ENCODE measurements around the gene SEMG1. TPM values are rescaled to one million over a fixed set of nuclear protein-coding genes. Genes with fewer than 3 reads are reported as not detected.

Gene SEMG1, protein sequence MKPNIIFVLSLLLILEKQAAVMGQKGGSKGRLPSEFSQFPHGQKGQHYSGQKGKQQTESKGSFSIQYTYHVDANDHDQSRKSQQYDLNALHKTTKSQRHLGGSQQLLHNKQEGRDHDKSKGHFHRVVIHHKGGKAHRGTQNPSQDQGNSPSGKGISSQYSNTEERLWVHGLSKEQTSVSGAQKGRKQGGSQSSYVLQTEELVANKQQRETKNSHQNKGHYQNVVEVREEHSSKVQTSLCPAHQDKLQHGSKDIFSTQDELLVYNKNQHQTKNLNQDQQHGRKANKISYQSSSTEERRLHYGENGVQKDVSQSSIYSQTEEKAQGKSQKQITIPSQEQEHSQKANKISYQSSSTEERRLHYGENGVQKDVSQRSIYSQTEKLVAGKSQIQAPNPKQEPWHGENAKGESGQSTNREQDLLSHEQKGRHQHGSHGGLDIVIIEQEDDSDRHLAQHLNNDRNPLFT
- not detected for total RNA-seq
- not detected for polyA plus RNA-seq
- not detected for total RNA-seq

DNA sequence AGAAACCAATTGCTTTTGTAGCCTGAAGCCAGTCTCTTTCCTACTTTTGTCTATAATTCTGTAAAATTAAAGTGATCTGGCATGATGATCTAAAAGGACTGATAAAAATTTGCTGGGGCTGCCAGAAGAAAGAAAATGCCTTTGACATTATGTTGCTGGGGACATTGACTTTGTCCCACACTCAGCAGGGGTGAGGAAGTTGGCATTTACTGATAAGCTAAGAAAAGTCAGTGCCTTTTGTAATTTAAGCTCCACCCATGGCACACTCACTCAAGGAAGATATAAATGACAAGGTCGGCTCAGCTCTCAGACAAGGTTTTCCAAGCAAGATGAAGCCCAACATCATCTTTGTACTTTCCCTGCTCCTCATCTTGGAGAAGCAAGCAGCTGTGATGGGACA, at the start of gene SEMG1:
Gene SEMG1 (plus strand): TSS at position 309 of the 400 bp plus-strand sequence. CDS start 21 bp downstream, at position 330.
- POLR2A ChIA-PET, result no interaction called here
- ATAC-seq (no peak), DNase-seq (no peak)
- Histone ChIP-seq H3K4me1 (ENCODE audit: control insufficient read depth in 2 of 2, insufficient read depth in 2 of 2, low read length in 2 of 2) (no peaks in the 10 kb centered on the region), H3K4me3 (ENCODE audit: low read length) (no peak within 1 kb of the TSS), H3K36me3 (ENCODE audit: control insufficient read depth in 2 of 3, insufficient read depth in 3 of 3, low read length in 3 of 3) (no peaks in the 10 kb centered on the region), H3K27me3 (ENCODE audit: control insufficient read depth in 2 of 2, insufficient read depth in 2 of 2, low read length in 2 of 2) (peaks cover 0 to 4% of the 10 kb centered on the region in 2 donors), H3K9me3 (ENCODE audit: control insufficient read depth in 2 of 3, low read length in 3 of 3) (no peaks in the 10 kb centered on the region), H3K27ac (ENCODE audit: low read depth, low read length) (no peak within 1 kb of the TSS)
- CTCF ChIA-PET, result no interaction called here
- H3K27ac Mint-ChIP-seq, result no peak within 1 kb of the TSS
- H3K4me1 Mint-ChIP-seq, result peaks cover 0 to 2% (median 0%) of the 10 kb centered on the region in 7 donors
- H3K36me3 Mint-ChIP-seq, result peaks cover 0 to 5% (median 0%) of the 10 kb centered on the region in 5 donors
- no peak within 1 kb of the TSS for H3K4me3 Mint-ChIP-seq
- peaks cover 37 to 64% (median 41%) of the 10 kb centered on the region in 5 donors for H3K27me3 Mint-ChIP-seq
- intact Hi-C loops (cut with micrococcal nuclease), result no loop called here
- H3K9me3 Mint-ChIP-seq, result peaks cover 0 to 18% (median 8%) of the 10 kb centered on the region in 11 donors

DNA sequence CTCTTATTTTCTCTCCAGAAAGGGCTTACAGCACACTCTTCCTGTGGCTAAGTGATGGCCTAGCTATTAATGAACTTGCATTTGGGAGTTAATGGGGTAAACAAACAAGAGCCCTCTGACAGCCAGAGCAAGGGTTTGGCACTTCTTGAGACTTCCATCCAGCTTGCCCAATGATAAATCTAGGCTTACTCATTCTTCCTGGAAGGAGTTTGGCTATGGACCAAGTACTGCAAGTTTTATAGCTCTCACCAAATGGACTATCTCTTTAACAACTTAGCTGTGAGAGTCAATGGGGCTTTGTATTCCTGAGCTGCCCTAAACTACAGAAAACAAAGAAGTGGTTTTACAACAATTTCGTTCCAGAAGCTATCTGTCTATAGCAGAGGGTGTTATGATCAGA, 48.9 kb upstream of the SEMG1 start:
- Histone ChIP-seq H3K4me1 (ENCODE audit: control insufficient read depth in 2 of 2, insufficient read depth in 2 of 2, low read length in 2 of 2) (no peaks in the 10 kb centered on the region), H3K27ac (ENCODE audit: low read depth, low read length) (no peak overlapping the region), H3K36me3 (ENCODE audit: control insufficient read depth in 2 of 3, insufficient read depth in 3 of 3, low read length in 3 of 3) (no peaks in the 10 kb centered on the region), H3K4me3 (ENCODE audit: low read length) (no peak overlapping the region), H3K9me3 (ENCODE audit: control insufficient read depth in 2 of 3, low read length in 3 of 3) (peaks cover 0 to 22% (median 0%) of the 10 kb centered on the region in 3 experiments), H3K27me3 (ENCODE audit: control insufficient read depth in 2 of 2, insufficient read depth in 2 of 2, low read length in 2 of 2) (no peaks in the 10 kb centered on the region)
- peaks cover 24 to 66% (median 50%) of the 10 kb centered on the region in 5 donors for H3K27me3 Mint-ChIP-seq
- no peak overlapping the region for H3K27ac Mint-ChIP-seq
- no peak overlapping the region for H3K4me3 Mint-ChIP-seq
- POLR2A ChIA-PET, result no interaction called here
- intact Hi-C loops (cut with micrococcal nuclease), result no loop called here
- peaks cover 0 to 2% (median 0%) of the 10 kb centered on the region in 7 donors for H3K4me1 Mint-ChIP-seq
- peaks cover 3 to 76% (median 28%) of the 10 kb centered on the region in 11 donors for H3K9me3 Mint-ChIP-seq
- no peak for ATAC-seq
- DNase-seq, result no peak
- peaks cover 0 to 26% (median 6%) of the 10 kb centered on the region in 5 donors for H3K36me3 Mint-ChIP-seq
- CTCF ChIA-PET, result no interaction called here

DNA sequence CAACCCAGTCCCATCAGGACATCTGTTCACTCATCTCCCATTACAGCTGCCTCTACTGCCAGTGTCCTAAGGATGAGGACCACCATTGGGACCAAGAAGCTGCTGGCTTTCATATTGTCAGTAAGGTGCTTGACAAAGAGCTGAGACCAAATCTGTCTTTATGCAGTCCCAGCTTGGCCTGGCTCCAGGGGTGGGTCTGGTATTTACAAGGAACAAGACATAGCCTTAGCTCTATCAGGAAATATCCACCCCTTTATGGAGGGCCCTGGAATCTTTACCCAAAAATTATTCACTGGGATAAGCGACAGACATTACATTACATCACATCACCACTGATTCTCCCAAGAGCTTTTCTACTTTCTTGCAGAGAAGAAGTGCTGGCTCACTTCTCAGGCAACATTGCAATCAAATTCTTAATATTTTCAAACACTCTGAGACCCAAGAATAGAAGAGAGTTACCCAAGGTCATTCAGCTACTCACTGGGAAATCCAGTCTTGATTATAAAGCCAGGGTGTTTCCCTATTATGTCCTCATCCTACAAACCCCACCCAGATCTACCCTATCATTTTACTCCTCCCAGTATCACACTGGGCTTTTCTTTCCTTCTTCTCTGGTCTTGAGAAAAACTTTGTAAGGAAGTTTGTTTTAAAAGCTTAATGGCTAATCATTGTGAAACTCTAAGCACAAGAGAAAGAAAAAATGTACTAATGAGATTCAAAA, 43.6 kb upstream of the SEMG1 start:
- H3K4me1 ChIP-seq (ENCODE audit: control insufficient read depth in 2 of 2, insufficient read depth in 2 of 2, low read length in 2 of 2), result no peaks in the 10 kb centered on the region
- no peak overlapping the region for H3K4me3 ChIP-seq (ENCODE audit: low read length)
- ATAC-seq, result no peak
- peaks cover 0 to 34% (median 14%) of the 10 kb centered on the region in 5 donors for H3K36me3 Mint-ChIP-seq
- no peak overlapping the region for H3K27ac Mint-ChIP-seq
- H3K4me3 Mint-ChIP-seq, result no peak overlapping the region
- ChIA-PET CTCF (no interaction called here), POLR2A (no interaction called here)
- no peak for DNase-seq
- H3K27me3 Mint-ChIP-seq, result peaks cover 49 to 73% (median 61%) of the 10 kb centered on the region in 5 donors
- H3K36me3 ChIP-seq (ENCODE audit: control insufficient read depth in 2 of 3, insufficient read depth in 3 of 3, low read length in 3 of 3), result no peaks in the 10 kb centered on the region
- H3K4me1 Mint-ChIP-seq, result no peaks in the 10 kb centered on the region
- H3K27ac ChIP-seq (ENCODE audit: low read depth, low read length), result no peak overlapping the region
- no peaks in the 10 kb centered on the region for H3K27me3 ChIP-seq (ENCODE audit: control insufficient read depth in 2 of 2, insufficient read depth in 2 of 2, low read length in 2 of 2)
- H3K9me3 ChIP-seq (ENCODE audit: control insufficient read depth in 2 of 3, low read length in 3 of 3), result peaks cover 0 to 17% (median 0%) of the 10 kb centered on the region in 3 experiments
- H3K9me3 Mint-ChIP-seq, result peaks cover 6 to 90% (median 45%) of the 10 kb centered on the region in 11 donors
- intact Hi-C loops (cut with micrococcal nuclease), result no loop called here

DNA sequence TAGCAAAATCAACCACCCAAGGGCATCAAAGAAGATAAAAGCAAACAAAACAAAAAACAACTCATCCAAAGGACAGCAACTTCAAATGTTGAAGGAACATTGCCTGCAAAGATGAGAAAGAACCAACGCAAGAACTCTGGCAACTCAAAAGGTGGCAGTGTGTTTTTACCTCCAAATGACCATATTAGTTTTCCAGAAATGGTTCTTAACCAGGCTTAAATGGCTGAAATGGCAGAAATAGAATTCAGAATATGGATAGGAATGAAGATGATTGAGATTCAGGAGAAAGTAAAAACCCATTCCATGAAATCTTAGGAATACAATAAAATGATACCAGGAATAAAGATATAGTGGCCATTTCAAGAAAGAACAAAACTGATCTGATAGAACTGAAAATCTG, 41.9 kb upstream of the SEMG1 start:
- DNase-seq (no peak), ATAC-seq (no peak)
- H3K4me1 ChIP-seq (ENCODE audit: control insufficient read depth in 2 of 2, insufficient read depth in 2 of 2, low read length in 2 of 2), result no peaks in the 10 kb centered on the region
- Mint-ChIP-seq H3K9me3 (peaks cover 5 to 87% (median 32%) of the 10 kb centered on the region in 11 donors), H3K4me1 (no peaks in the 10 kb centered on the region), H3K36me3 (peaks cover 0 to 23% (median 6%) of the 10 kb centered on the region in 5 donors), H3K27ac (no peak overlapping the region), H3K27me3 (peaks cover 49 to 79% (median 55%) of the 10 kb centered on the region in 5 donors), H3K4me3 (no peak overlapping the region)
- H3K4me3 ChIP-seq (ENCODE audit: low read length), result no peak overlapping the region
- H3K27me3 ChIP-seq (ENCODE audit: control insufficient read depth in 2 of 2, insufficient read depth in 2 of 2, low read length in 2 of 2), result no peaks in the 10 kb centered on the region
- ChIA-PET CTCF (no interaction called here), POLR2A (no interaction called here)
- no peaks in the 10 kb centered on the region for H3K36me3 ChIP-seq (ENCODE audit: control insufficient read depth in 2 of 3, insufficient read depth in 3 of 3, low read length in 3 of 3)
- intact Hi-C loops (cut with micrococcal nuclease), result no loop called here
- H3K27ac ChIP-seq (ENCODE audit: low read depth, low read length), result no peak overlapping the region
- H3K9me3 ChIP-seq (ENCODE audit: control insufficient read depth in 2 of 3, low read length in 3 of 3), result peaks cover 0 to 8% (median 0%) of the 10 kb centered on the region in 3 experiments

DNA sequence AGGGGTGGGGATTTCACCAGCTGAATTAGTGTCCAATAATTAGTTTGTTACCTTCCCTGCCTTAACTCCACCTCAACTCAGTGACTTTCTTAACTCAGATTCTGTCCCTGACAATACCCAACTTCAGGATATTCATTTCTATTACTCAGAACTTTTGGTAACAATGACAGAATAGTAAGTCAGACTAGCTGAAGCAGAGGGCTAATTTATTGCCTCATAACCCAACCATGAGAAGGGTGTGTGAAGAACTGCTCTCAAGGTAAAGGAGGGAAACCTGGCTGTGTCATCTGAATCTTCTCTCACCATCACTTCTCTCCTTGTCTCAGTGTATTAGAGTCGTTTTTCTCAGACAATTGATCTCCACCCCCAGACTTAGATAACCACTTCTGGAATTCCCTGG, 33.3 kb upstream of the SEMG1 start:
- H3K4me1 ChIP-seq (ENCODE audit: control insufficient read depth in 2 of 2, insufficient read depth in 2 of 2, low read length in 2 of 2), result no peaks in the 10 kb centered on the region
- ChIA-PET CTCF (no interaction called here), POLR2A (no interaction called here)
- Mint-ChIP-seq H3K36me3 (no peaks in the 10 kb centered on the region), H3K4me3 (no peak overlapping the region), H3K27me3 (peaks cover 7 to 32% (median 25%) of the 10 kb centered on the region in 5 donors), H3K27ac (no peak overlapping the region), H3K9me3 (peaks cover 0 to 12% (median 0%) of the 10 kb centered on the region in 11 donors), H3K4me1 (no peaks in the 10 kb centered on the region)
- ATAC-seq (no peak), DNase-seq (no peak)
- peaks cover 0 to 2% (median 0%) of the 10 kb centered on the region in 3 experiments for H3K9me3 ChIP-seq (ENCODE audit: control insufficient read depth in 2 of 3, low read length in 3 of 3)
- no peak overlapping the region for H3K4me3 ChIP-seq (ENCODE audit: low read length)
- intact Hi-C loops (cut with micrococcal nuclease), result loop anchor here in 1 of 2 donors (10.0 kb wide), 1 partner anchor 61 kb away; no protein-coding TSS in a partner anchor
- no peaks in the 10 kb centered on the region for H3K36me3 ChIP-seq (ENCODE audit: control insufficient read depth in 2 of 3, insufficient read depth in 3 of 3, low read length in 3 of 3)
- no peaks in the 10 kb centered on the region for H3K27me3 ChIP-seq (ENCODE audit: control insufficient read depth in 2 of 2, insufficient read depth in 2 of 2, low read length in 2 of 2)
- no peak overlapping the region for H3K27ac ChIP-seq (ENCODE audit: low read depth, low read length)

DNA sequence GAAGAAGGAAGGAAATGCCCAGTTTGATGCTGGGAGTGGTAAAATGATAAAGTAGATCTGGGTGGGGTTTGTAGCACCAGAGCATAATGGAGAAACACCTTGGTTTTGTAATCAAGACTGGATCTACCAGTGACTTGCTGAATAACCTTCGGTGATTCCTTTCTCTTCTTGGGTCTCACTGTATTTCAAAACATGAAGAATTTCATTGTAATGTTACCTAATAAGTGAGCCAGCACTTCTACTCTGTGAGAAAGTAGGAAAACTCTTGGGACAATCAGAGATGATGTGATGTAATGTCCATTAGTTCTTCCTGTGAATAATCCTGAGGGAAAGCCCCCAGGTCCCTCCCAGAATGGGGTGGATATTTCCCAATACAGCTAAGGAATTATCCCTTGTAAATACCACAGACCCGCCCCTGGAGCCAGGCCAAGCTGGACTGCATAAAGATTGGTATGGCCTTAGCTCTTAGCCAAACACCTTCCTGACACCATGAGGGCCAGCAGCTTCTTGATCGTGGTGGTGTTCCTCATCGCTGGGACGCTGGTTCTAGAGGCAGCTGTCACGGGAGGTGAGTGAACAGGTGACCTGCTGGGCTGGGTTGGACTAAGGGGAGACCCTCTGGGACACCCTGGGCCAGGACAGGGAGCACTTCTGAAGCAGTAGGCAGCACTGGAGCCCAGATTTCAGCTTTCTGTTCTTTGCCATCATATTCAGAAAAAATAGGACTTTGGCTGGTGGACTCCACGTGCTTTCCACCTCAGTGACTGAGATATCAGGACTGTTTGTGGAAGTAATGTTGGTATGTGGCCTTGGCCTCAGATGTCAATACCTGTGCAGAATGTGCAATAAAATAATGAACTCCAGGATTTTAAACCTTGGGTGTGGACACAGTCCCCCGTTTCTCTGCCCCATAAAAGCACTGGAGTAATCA, 32.1 kb upstream of the SEMG1 start, which contains the start of gene PI3:
Gene PI3 (plus strand): TSS at position 469 of the 931 bp plus-strand sequence. CDS start 21 bp downstream, at position 490.
- POLR2A ChIA-PET, result no interaction called here
- H3K4me3 Mint-ChIP-seq, result no peak within 1 kb of the TSS

More for the DNA sequence above, 32.1 kb upstream of the SEMG1 start, which contains the start of gene PI3:
- no peak within 1 kb of the TSS for H3K27ac ChIP-seq (ENCODE audit: low read depth, low read length)
- H3K27me3 ChIP-seq (ENCODE audit: control insufficient read depth in 2 of 2, insufficient read depth in 2 of 2, low read length in 2 of 2), result no peaks in the 10 kb centered on the region
- H3K27ac Mint-ChIP-seq, result no peak within 1 kb of the TSS
- CTCF ChIA-PET, result no interaction called here
- DNase-seq, result no peak
- H3K4me1 ChIP-seq (ENCODE audit: control insufficient read depth in 2 of 2, insufficient read depth in 2 of 2, low read length in 2 of 2), result no peaks in the 10 kb centered on the region
- no peak for ATAC-seq
- H3K9me3 ChIP-seq (ENCODE audit: control insufficient read depth in 2 of 3, low read length in 3 of 3), result no peaks in the 10 kb centered on the region
- no peaks in the 10 kb centered on the region for H3K36me3 ChIP-seq (ENCODE audit: control insufficient read depth in 2 of 3, insufficient read depth in 3 of 3, low read length in 3 of 3)
- intact Hi-C loops (cut with micrococcal nuclease), result loop anchor here in 1 of 2 donors (10.0 kb wide), 1 partner anchor 60 kb away; no protein-coding TSS in a partner anchor
- H3K4me1 Mint-ChIP-seq, result peaks cover 0 to 3% (median 0%) of the 10 kb centered on the region in 7 donors
- H3K36me3 Mint-ChIP-seq, result no peaks in the 10 kb centered on the region
- peaks cover 7 to 27% (median 21%) of the 10 kb centered on the region in 5 donors for H3K27me3 Mint-ChIP-seq
- peaks cover 0 to 4% (median 0%) of the 10 kb centered on the region in 11 donors for H3K9me3 Mint-ChIP-seq
- no peak within 1 kb of the TSS for H3K4me3 ChIP-seq (ENCODE audit: low read length)
